ENCODE results near the gene ADGRG3.

ADGRG3 gene

GRCh38 chr16:57725151-57725550, 57.0 kb downstream of the ADGRG3 start:
- no peak for TF ChIP-seq CTCF (IDR thresholded peaks at IDR 0.05; ENCODE audit: extremely low read depth, insufficient read depth, missing control alignments)
- DNase-seq (ENCODE audit: low spot score), result no peak
- in situ Hi-C loops (cut with MboI; ENCODE audit: low pct_unique_long_range_greater_than_20kb, low sequenced_read_pairs, unreplicated experiment), result no loop called here

- in situ Hi-C loops (cut with MboI; ENCODE audit: low pct_unique_long_range_greater_than_20kb, low sequenced_read_pairs, unreplicated experiment), result no loop called here
- no peak for TF ChIP-seq CTCF (IDR thresholded peaks at IDR 0.05; ENCODE audit: extremely low read depth, insufficient read depth, missing control alignments)
- DNase-seq (ENCODE audit: low spot score), result no peak
Measured at GRCh38 chr16:57725554-57725953, 57.4 kb downstream of the ADGRG3 start.

GRCh38 chr16:57725976-57726375, 57.9 kb downstream of the ADGRG3 start:
- in situ Hi-C loops (cut with MboI; ENCODE audit: low pct_unique_long_range_greater_than_20kb, low sequenced_read_pairs, unreplicated experiment), result no loop called here
- no peak for DNase-seq (ENCODE audit: low spot score)
- TF ChIP-seq CTCF (IDR thresholded peaks at IDR 0.05; ENCODE audit: extremely low read depth, insufficient read depth, missing control alignments), result no peak

GRCh38 chr16:57726433-57726947, 58.4 kb downstream of the ADGRG3 start:
- no peak for TF ChIP-seq CTCF (IDR thresholded peaks at IDR 0.05; ENCODE audit: extremely low read depth, insufficient read depth, missing control alignments)
- in situ Hi-C loops (cut with MboI; ENCODE audit: low pct_unique_long_range_greater_than_20kb, low sequenced_read_pairs, unreplicated experiment), result no loop called here
- DNase-seq (ENCODE audit: low spot score), result no peak

GRCh38 chr16:57727610-57728009, 59.5 kb downstream of the ADGRG3 start:
- in situ Hi-C loops (cut with MboI; ENCODE audit: low pct_unique_long_range_greater_than_20kb, low sequenced_read_pairs, unreplicated experiment), result no loop called here
- peak; percentile 23 for TF ChIP-seq CTCF (IDR thresholded peaks at IDR 0.05; ENCODE audit: extremely low read depth, insufficient read depth, missing control alignments)
- no peak for DNase-seq (ENCODE audit: low spot score)

- no peak for TF ChIP-seq CTCF (IDR thresholded peaks at IDR 0.05; ENCODE audit: extremely low read depth, insufficient read depth, missing control alignments)
- in situ Hi-C loops (cut with MboI; ENCODE audit: low pct_unique_long_range_greater_than_20kb, low sequenced_read_pairs, unreplicated experiment), result no loop called here
- DNase-seq (ENCODE audit: low spot score), result no peak
Measured at GRCh38 chr16:57728336-57729181, 60.5 kb downstream of the ADGRG3 start.
